ENCODE results near the gene CAMK1D. TPM values are rescaled to one million over a fixed set of nuclear protein-coding genes. Genes with fewer than 3 reads are reported as not detected.

CAMK1D gene
- total and polyA plus RNA-seq, 10 of the 15 experiments (the other 5 are each of a cell fraction or from before 2014, with no cell fraction given) = 2.1 to 35.5 (median 14.7) TPM

- TF ChIP-seq CTCF (IDR thresholded peaks at IDR 0.05 in 2 of 3, conservative IDR thresholded peaks at IDR 0.05 in 1 of 3; ENCODE audit: control insufficient read depth in 2 of 3, extremely low read depth in 1 of 3, insufficient read depth in 1 of 3, low read depth in 3 of 3, low read length in 3 of 3) = peak; percentile 65 to 76 (median 66)
- TF ChIP-seq PBX3 (IDR thresholded peaks at IDR 0.05; ENCODE audit: insufficient replicate concordance, low read depth, low read length) = no peak
- no peak for TF ChIP-seq E2F4 (IDR thresholded peaks at IDR 0.05; ENCODE audit: low read depth, low read length)
- peak; percentile 85 for TF ChIP-seq RAD21 (IDR thresholded peaks at IDR 0.05; ENCODE audit: insufficient read depth, low read depth, low read length)
- TF ChIP-seq MEF2A (IDR thresholded peaks at IDR 0.05; ENCODE audit: insufficient read depth, low read depth, low read length) = no peak
- TF ChIP-seq RFX5 (IDR thresholded peaks at IDR 0.05; ENCODE audit: low read depth, low read length) = no peak
- no peak for TF ChIP-seq STAT3 (IDR thresholded peaks at IDR 0.05; ENCODE audit: low read depth, low read length)
- TF ChIP-seq SMAD1 (IDR thresholded peaks at IDR 0.05; ENCODE audit: low read depth, partially characterized antibody) = no peak
- TF ChIP-seq IKZF2 (IDR thresholded peaks at IDR 0.05) = no peak
- no peak for TF ChIP-seq FOXM1 (IDR thresholded peaks at IDR 0.05; ENCODE audit: low read depth, low read length)
- TF ChIP-seq ATF2 (IDR thresholded peaks at IDR 0.05; ENCODE audit: low read length) = no peak
- 0 out of 2 replicates have a peak, but pooled peaks have one; percentile 15 for TF ChIP-seq ZNF24 (IDR thresholded peaks at IDR 0.05)
- no peak for TF ChIP-seq SREBF1 (IDR thresholded peaks at IDR 0.05; ENCODE audit: low read length)
- TF ChIP-seq FOXK2 (IDR thresholded peaks at IDR 0.05) = no peak
- no peak for TF ChIP-seq POLR2AphosphoS5 (IDR thresholded peaks at IDR 0.05; ENCODE audit: low read length)
- TF ChIP-seq TBL1XR1 (IDR thresholded peaks at IDR 0.05; ENCODE audit: low read depth, low read length) = no peak
- TF ChIP-seq ZNF217 (IDR thresholded peaks at IDR 0.05) = no peak
- no peak for TF ChIP-seq BCLAF1 (IDR thresholded peaks at IDR 0.05)
- no peak for TF ChIP-seq DPF2 (IDR thresholded peaks at IDR 0.05)
- TF ChIP-seq FOS (IDR thresholded peaks at IDR 0.05; ENCODE audit: borderline replicate concordance, extremely low read depth, insufficient read length) = no peak
- TF ChIP-seq CBX5 (IDR thresholded peaks at IDR 0.05; ENCODE audit: low read depth) = peak; percentile 92; the same call in 1 of the 2 replicates
- no peak for TF ChIP-seq PAX5 (IDR thresholded peaks at IDR 0.05; ENCODE audit: borderline replicate concordance, low read depth, low read length)
- TF ChIP-seq SPI1 (IDR thresholded peaks at IDR 0.05; ENCODE audit: borderline replicate concordance, insufficient read depth, low read depth, low read length) = no peak
Measured at GRCh38 chr10:12656518-12657142, 307.3 kb downstream of the CAMK1D start (continued).

Data from GM12878 (cell line).